ENCODE results near the gene GRIN2A. TPM values are rescaled to one million over a fixed set of nuclear protein-coding genes. Genes with fewer than 3 reads are reported as not detected.

GRIN2A gene
- total RNA-seq, 2 donors from 2014 or later = 1.6 to 3.2 TPM

GRCh38 chr16:10013774-10014173, 168.5 kb downstream of the GRIN2A start:
- intact Hi-C loops (cut with DNase I) = no loop called here
- DNase-seq (ENCODE audit: low spot score) = no peak

- no peak for DNase-seq (ENCODE audit: low spot score)
- intact Hi-C loops (cut with DNase I) = no loop called here
Observed at GRCh38 chr16:10013364-10013763, 168.9 kb downstream of the GRIN2A start.

GRCh38 chr16:10009684-10010083, 172.5 kb downstream of the GRIN2A start:
- no peak for DNase-seq (ENCODE audit: low spot score)
- intact Hi-C loops (cut with DNase I) = no loop called here

GRCh38 chr16:10003486-10003885, 178.7 kb downstream of the GRIN2A start:
- intact Hi-C loops (cut with DNase I) = no loop called here
- DNase-seq (ENCODE audit: low spot score) = no peak

GRCh38 chr16:10001258-10001775, 180.9 kb downstream of the GRIN2A start:
- DNase-seq (ENCODE audit: low spot score) = no peak
- intact Hi-C loops (cut with DNase I) = no loop called here

DNA sequence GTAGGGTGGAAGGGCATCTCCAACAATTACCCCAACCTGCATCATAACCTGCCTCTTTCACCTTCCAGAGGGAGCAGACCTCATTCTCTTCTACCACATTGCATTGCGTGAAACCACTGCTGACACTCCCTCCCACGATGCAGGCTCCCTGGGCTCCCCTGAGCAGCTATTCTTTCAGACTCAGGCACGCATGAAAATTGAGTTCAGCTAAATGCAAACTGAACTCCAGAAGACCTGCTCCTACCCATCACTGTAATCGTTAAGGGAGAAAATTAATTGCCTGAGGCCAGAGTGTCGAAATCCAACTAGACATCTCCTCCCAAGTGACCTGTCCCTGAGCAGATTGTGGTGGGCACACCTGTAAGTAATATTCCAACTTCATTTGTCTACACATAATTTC, 186.0 kb downstream of the GRIN2A start:
- DNase-seq (ENCODE audit: low spot score) = no peak
- intact Hi-C loops (cut with DNase I) = no loop called here

- intact Hi-C loops (cut with DNase I) = no loop called here
- no peak for DNase-seq (ENCODE audit: low spot score)
Observed at GRCh38 chr16:9992441-9992840, 189.8 kb downstream of the GRIN2A start.

- no peak for DNase-seq (ENCODE audit: low spot score)
Observed at GRCh38 chr16:9980981-9981380, 201.2 kb downstream of the GRIN2A start.

DNA sequence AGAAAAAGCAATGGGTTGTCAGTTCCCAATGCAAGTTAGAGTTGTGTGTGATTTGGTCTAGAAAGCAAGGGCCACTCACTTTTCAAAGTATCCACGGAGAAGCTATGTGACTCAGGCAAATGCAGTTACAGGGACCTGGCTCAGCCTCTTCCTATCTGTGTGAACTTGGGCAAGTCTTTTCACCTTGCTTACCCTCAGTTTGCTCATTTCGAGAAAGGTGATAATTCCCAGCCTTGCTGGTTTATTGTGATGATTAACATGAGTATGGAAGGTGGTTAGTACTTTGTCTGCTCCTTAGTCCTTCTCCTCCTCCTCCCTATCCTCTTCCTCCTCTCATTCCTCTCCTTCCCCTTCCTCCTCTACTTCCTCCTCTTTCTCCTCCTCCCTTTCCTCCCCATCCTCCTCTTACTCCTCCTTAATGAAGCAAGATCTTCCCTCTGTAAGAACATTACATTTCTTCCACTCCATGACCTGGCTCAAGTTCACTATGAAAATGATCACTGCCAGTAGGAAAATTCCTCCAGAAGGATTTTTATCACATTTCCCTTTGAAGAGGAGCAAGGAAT, 204.0 kb downstream of the GRIN2A start:
- no peak for DNase-seq (ENCODE audit: low spot score)
- intact Hi-C loops (cut with DNase I) = no loop called here

More at GRCh38 chr16:9980981-9981380, 201.2 kb downstream of the GRIN2A start:
- intact Hi-C loops (cut with DNase I) = no loop called here

- intact Hi-C loops (cut with DNase I) = no loop called here
- DNase-seq (ENCODE audit: low spot score) = no peak
Observed at GRCh38 chr16:9977333-9977897, 204.8 kb downstream of the GRIN2A start.

GRCh38 chr16:9976601-9977000, 205.6 kb downstream of the GRIN2A start:
- intact Hi-C loops (cut with DNase I) = loop anchor here in 1 of 2 donors (1.0 kb wide), 1 partner anchor 15 kb away; no protein-coding TSS in a partner anchor
- no peak for DNase-seq (ENCODE audit: low spot score)

DNA sequence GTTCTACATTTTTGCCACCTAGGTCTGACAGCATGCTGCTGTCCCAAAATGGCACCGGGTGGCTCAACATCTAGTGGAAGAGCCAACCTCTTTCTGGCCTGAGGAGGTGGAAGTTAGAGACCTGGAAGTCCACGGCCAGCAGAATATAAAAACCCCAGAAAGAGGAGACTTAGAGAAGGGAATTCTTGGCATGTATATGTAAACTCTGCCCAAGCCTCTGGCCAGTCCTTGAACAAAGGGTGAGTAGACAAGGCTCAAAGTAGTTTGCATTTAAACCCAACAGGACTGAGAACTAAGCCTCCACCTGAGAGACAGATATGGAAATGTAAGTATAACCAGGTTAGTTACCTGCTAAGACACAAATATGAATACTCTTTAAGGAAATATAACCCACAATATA, 210.3 kb downstream of the GRIN2A start:
- DNase-seq (ENCODE audit: low spot score) = no peak
- intact Hi-C loops (cut with DNase I) = no loop called here

DNA sequence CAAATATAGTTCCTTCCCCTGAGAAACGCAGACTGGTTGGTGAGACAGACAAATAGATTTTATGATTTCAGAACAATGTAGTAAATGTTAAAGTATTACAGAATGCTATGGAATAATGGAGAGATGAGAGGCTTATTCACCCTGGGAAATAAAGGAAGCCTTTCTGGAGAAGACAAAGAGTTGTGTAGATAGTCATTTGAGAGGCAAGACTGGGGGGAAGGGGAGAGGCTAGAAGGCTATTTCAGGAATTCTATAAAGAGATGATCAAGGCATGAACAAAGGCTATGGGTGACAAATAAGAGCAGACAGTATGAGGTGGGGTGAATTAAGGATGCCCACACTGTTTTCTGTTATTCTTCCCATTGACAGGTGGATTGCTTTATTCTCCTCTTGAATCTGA, 211.4 kb downstream of the GRIN2A start:
- intact Hi-C loops (cut with DNase I) = no loop called here
- DNase-seq (ENCODE audit: low spot score) = no peak

GRCh38 chr16:9970244-9970643, 212.0 kb downstream of the GRIN2A start:
- intact Hi-C loops (cut with DNase I) = no loop called here
- DNase-seq (ENCODE audit: low spot score) = no peak

- no peak for DNase-seq (ENCODE audit: low spot score)
Observed at GRCh38 chr16:9969580-9969979, 212.6 kb downstream of the GRIN2A start.

GRCh38 chr16:9966569-9967157, 215.6 kb downstream of the GRIN2A start:
- intact Hi-C loops (cut with DNase I) = no loop called here
- no peak for DNase-seq (ENCODE audit: low spot score)

More at GRCh38 chr16:9969580-9969979, 212.6 kb downstream of the GRIN2A start:
- intact Hi-C loops (cut with DNase I) = no loop called here

- DNase-seq (ENCODE audit: low spot score) = no peak
- intact Hi-C loops (cut with DNase I) = no loop called here
Observed at GRCh38 chr16:9965079-9965478, 217.1 kb downstream of the GRIN2A start.

DNA sequence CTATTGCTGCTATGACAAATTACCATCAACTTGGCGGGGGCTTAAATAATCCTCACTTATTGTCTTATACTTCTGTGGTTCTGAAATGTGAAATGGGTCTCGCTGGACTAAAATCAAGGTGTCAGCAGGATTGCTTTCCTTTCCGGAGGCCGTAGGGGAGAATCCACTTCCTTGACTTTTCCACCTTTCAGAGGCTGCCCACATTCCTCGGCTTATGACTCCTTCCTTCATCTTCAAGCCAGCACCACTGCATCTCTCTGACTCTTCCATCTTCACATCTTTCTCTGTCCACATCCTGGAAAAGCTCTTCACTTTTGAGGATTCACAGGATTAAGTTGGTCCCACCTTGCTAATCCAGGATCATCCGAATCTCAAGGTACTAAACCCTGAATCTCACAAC, 217.8 kb downstream of the GRIN2A start:
- intact Hi-C loops (cut with DNase I) = no loop called here
- DNase-seq (ENCODE audit: low spot score) = no peak

DNA sequence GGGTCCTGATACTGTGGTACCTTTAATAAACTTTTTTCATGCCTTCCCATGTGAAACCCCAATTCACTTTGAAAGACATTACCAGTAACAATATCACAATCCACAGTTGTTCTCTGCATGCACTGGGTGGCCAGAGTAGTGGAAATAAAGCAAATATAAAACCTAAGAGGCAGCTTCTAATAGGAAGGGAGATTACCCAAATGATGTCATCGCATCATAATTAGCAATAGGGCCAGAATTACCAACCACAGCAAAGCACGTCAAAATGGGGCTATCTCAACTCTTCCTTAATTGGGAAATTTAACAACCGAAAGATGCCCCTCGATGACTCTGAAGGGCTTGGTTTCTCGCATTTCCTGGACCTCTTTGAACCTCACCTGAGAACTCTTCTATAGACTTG, 224.8 kb downstream of the GRIN2A start:
- intact Hi-C loops (cut with DNase I) = no loop called here
- no peak for DNase-seq (ENCODE audit: low spot score)

DNA sequence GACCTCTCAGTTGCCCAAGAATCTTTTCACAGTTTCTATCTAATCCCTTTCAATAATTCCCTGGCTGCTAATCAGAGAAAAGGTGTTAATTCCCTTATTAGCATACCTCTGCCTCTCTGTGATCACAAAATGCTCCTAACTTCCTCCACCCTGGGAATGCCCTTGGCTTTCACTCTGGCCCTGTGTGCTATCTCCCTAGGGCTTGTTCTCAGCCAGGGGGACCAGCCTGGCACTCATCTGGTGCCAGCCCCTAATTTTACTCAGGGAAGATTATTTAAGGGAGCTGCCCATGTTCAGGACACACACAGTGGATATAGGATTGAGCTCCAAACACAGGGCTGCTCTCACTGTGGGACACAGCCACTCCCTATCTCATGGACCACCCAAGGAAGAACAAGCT, 225.2 kb downstream of the GRIN2A start:
- intact Hi-C loops (cut with DNase I) = no loop called here
- no peak for DNase-seq (ENCODE audit: low spot score)

DNA sequence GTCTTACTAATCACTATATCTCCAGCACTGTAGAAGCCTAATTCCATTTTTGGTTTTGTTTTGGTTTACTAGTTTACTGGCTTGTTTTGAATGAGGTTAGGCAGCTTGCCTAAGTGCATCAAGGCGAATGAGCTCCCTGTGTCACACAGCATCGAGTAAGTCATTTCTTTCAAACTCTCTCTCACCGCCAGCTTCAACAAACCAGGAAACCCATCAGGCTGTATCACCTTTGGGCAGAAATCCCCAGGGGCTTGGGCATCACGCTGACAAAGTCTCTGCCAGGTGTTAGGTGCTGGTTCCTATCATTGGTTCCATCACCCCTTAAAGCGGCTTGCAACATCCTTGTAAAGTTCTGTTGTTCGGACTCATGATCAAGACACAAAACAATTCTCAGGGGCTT, 226.6 kb downstream of the GRIN2A start:
- intact Hi-C loops (cut with DNase I) = no loop called here
- DNase-seq (ENCODE audit: low spot score) = no peak
